GM21447 (cell line): ENCODE measurements around the gene TIRAP.

ENCODE experiments used
- ATAC-seq: cut with Tn5 transposase; IDR thresholded peaks from one replicate; pipeline ENCODE4 v1.9.1; 2021; ENCODE audit not compliant: unreplicated experiment

The TIRAP gene

GRCh38 chr11:126339863-126340434 lies 57.1 kb downstream of the TIRAP start:
- ATAC-seq = no peak

- no peak for ATAC-seq
Measured at GRCh38 chr11:126340960-126341606, 58.2 kb downstream of the TIRAP start.

DNA sequence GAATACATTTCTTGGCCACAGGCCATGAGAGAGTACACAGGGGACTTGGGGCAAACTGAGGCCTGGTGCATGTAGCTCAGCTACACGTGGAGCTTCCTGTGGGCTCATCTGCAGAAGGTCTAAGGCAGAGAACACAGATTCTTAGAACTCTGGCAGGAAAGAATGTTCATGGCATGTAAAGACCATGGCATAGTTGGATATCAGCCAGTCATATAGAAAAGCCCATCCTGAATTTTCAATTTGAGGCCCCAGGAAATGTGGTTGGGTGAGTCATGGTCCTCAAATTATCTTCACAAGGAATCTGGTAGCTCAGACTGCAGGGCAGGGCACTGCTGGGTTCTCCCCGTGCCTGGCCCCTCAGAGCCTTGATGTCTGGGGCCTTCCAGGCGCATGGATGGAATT lies 58.9 kb downstream of the TIRAP start:
- ATAC-seq = no peak

DNA sequence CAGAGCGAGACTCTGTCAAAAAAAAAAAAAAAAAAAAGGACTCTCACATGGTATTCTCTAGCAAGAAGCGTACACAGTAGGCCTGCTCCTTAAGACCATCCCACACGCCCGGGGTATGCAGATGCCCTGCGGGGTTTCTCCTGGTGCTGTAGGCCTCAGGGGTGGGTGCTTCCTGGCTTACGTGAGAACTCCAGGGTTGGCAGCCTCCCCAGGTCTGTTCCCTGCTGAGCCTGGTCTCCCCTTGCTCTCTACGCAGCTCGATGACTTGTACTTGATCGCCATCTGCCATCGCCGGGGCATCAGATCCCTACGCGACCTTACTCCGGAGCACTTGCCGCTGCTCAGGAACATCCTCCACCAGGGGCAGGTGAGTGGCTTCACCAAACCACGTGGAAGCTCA lies 60.2 kb downstream of the TIRAP start:
- no peak for ATAC-seq
